HG02588 (cell line): ENCODE data around the gene CC2D1A.

Experiments used
- ATAC-seq: cut with Tn5 transposase; IDR thresholded peaks from one replicate; pipeline ENCODE4 v1.9.1; 2021; ENCODE audit warnings: mild to moderate bottlenecking, moderate library complexity; ENCODE audit not compliant: unreplicated experiment

The CC2D1A gene

GRCh38 chr19:13876834-13877233 lies 29.2 kb upstream of the CC2D1A start, which contains the start of gene NANOS3:
Gene NANOS3 (plus strand): TSS chr19:13877134. CDS start chr19:13877249, 115 bp downstream.
- ATAC-seq: no peak

- ATAC-seq: no peak
Observed at GRCh38 chr19:13877303-13877702, 28.7 kb upstream of the CC2D1A start.

GRCh38 chr19:13880059-13881043 lies 25.6 kb upstream of the CC2D1A start:
- peak; percentile 74 for ATAC-seq

GRCh38 chr19:13881251-13881691 lies 24.7 kb upstream of the CC2D1A start:
- no peak for ATAC-seq

DNA sequence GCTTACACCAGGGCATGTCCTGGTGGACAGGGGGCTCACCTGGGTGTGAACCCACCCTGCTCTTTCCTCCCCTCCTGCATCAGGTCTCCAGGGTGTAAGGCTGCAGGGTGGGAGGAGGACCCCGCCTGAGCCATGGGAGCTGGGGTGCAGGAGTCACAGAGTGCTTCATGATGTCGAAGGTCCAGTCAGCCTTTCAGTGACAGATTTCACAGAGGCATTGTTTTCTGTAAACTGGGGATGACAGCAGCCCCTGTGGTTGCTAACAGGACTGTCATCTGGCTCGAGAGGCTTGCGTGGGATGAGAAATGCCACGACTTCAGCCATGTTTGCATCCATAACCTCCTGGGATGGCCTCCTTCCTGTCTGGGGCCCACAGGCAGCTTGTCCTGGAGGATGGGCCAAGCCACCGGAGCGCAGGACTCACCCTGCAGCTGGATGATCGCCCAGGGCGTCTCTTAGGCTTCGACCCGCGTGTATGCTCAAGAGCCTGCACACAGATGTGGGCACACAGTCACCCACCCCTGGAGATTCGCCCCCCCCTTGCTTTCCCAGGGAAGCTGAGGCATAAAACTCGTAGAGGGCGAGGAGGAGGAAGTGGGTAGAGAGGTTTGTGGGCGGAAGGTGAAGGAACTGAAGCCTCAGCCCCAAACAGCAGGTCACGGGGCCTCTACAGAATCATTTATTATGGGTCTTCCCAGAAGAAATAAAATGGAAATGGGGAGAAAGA lies 24.1 kb upstream of the CC2D1A start:
- ATAC-seq: no peak

DNA sequence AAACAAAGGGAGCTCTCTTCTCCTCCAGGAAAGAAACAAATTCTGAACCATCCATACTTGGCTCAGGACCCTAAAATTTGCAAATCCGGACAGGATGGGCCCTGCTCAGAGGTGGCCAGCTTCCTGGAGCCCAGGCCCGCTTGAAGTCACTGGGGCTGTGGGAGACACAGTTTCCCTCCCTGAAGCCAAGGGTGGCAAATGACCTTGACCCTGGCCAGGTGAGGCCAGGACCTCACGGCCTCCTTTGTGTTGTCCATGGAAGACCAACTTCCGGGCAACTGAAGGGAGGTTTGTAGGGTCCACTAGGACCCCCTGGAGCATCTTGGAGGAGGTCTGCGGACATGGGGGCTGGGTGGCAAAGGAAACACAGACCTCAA lies 23.6 kb upstream of the CC2D1A start:
- no peak for ATAC-seq

DNA sequence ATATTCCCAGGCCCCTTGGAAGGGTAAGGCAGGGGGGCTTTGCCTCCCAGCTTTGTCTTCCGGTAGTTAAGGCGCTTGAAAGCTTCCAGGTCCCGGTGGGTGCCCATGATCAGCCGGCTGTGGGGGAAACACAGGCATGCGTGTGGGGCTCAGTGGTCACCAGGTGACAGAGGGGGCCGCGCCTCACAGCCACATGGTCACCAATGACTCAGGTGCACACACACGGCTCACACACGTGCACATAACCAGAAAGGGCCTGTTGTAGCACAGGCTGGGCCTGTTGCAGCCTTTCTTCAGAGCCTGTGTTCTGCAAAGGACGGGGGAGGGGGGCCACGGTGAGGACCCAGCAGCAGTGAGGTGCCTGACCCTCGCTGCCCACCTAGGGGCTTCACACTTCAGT lies 23.2 kb upstream of the CC2D1A start:
- ATAC-seq: no peak

DNA sequence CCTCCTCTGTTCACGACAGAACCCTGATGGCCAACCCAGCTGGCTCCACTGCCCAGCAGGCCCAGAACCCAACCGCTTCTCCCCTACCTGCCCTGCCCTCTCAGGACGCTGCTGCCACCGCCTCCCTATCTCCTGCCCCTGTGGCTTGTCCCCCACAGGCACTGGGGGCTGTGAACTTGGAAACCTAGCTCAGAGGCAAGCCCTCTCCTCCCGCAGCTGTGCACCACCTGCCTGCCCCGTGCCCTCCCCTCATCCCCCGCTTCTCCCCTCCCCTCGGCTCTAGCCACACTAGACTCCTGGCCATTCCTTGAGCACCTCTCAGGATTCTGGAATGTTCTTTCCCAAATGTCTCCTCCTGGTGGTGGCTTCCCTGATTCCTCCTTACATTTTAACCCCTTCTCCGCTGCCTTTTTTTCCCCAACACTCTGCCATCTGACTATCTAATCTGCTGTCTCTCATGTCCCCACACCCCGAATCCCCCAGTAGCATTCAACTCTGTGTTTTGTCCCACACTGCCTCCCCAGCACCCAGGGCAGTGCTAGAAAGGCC lies 22.4 kb upstream of the CC2D1A start:
- ATAC-seq: no peak

DNA sequence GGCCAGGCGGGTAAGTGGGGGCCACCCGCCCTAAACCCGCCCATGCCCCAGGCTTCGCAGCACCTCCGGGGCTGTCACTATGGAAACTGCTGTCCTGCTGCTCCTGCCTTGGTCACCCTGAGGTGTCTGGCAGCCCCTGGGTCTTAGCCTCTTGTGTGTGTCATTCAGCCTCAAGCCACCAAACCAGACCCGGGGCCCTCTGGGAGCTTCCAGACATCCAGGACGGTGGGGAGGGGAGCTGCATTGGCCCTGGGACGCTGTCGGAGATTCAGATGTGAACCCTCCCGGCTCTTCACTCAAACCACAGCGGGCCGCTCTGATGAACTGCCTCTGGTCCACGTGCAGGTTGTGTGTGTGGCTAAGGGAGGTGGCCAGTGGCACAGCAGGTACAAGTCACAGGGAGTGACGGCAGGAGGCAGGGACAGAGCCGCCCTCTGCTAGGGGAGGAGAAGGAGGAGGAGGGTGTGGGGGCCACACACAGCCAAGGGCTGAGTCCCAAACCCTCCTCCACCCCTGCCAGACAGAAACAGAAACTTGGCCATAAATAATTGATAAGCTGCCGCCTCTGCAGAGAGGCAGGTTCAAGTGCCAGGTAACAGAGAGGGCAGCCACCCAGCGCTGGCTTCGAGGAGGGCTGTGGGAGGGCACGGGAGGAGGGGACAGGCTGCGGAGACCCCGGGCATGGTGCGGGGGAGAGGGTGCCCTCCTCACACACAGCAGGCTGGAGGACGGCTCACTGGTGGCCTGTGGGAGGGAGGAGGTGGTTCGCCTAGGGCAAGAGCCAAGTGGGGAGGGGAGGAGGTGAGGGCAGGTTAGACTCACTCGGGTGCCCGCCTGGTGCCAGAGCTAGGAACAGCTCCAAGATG lies 21.0 kb upstream of the CC2D1A start:
- ATAC-seq: no peak

DNA sequence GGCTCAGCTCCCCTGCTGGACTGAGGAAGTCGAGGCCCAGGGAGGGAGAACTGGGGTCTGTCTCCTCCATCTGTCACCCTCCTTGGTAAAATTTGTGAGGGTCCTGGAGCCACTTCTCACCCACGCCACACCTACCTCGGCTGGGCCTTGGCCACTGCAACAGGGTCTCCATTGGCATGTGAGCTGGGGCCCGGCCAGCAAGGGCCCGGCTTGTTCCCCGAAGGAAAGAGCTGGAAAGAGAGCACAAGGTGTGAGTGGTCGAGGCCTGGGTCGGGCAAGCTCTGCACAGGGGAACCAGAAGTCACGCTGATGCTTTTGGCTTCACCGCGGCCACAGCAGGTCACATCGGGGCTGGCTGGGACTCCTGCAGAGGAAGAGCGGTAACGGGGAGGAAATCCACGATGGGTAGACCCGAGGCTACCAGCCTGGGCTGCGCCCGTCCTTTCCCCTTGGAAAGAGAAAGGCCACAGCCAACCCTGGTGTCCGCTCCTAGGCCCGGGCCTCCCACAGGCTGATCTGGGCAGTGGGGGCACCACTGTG lies 20.1 kb upstream of the CC2D1A start:
- ATAC-seq: no peak

DNA sequence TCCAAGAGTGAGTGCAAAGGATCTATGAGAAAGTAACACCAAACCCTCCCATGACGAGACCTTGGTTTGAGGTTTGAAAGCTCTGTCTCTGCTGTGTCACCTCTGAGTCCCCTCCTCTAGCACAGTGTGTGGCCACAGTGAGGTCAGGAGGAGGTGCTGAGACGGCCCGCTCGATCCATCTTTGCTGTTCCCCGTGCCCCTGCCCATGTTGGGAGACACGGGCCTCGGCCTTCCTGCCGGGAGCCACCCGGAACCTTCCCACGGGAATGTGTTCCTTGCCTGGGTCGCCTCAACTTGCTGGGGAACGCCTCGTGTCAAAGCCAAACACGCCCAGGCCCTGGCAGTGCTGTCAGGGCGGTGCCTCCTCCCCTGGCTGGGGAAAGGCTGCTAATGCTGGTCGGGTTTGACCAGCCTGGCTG lies 19.0 kb upstream of the CC2D1A start:
- ATAC-seq: no peak

DNA sequence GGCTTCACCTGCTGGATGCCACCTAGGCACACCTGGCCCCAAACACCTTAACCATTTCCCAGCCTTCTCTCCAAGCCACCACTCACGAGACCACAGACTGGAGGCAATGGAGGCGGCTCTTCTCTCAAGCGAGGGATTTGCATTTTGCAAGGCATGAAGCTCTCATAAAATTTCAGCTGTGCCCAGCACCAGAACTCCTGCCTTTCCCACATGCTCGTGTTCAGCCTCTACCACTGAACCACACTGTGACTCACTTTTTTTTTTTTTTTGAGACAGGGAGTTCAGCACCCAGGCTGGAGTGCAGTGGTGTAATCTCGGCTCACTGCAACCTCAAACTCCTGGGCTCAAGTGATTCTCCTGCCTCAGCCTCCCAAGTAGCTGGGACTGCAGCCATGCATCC lies 18.5 kb upstream of the CC2D1A start:
- ATAC-seq: no peak

GRCh38 chr19:13888281-13888680 lies 17.7 kb upstream of the CC2D1A start:
- no peak for ATAC-seq

- ATAC-seq: no peak
Observed at GRCh38 chr19:13890136-13890535, 15.9 kb upstream of the CC2D1A start.

DNA sequence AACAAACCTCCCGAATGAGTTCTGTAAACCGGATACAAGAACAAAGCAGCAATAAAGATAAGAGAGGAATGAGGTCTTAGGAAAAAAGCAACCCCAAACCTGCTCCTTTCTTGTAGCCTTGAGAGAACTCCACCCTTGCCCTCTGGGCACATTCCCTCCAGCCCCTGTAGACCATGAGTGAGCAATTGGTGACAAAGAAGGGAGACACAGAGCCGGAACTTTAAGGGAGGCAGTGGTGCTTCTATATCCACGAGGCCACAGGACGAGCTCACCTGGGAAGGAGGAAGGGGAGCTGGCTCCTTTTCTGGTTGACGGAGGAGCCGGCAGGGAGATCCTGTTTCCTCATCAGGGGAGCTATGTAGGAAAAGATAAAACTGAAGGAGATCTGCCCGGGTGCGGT lies 13.1 kb upstream of the CC2D1A start:
- ATAC-seq: no peak

DNA sequence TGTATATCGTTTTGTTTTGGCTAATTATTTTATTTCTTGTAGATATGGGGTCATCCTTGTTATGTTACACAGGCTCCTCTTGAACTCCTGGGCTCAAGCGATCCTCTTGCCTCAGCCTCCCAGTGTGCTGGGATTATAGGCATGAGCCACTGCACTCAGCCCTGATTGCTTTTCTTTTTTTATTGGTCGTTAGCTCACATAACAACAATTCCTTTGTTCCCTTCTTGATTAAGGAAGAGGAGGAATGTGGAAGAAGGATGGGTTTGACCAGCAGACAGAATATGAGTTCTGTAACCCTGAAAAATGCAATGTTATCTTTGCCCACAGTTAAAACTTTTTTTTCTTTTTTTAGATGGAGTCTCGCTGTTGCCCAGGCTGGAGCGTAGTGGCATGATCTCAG lies 11.4 kb upstream of the CC2D1A start:
- ATAC-seq: no peak

GRCh38 chr19:13896227-13896626 lies 9.8 kb upstream of the CC2D1A start:
- no peak for ATAC-seq

GRCh38 chr19:13899393-13899792 lies 6.6 kb upstream of the CC2D1A start:
- no peak for ATAC-seq

DNA sequence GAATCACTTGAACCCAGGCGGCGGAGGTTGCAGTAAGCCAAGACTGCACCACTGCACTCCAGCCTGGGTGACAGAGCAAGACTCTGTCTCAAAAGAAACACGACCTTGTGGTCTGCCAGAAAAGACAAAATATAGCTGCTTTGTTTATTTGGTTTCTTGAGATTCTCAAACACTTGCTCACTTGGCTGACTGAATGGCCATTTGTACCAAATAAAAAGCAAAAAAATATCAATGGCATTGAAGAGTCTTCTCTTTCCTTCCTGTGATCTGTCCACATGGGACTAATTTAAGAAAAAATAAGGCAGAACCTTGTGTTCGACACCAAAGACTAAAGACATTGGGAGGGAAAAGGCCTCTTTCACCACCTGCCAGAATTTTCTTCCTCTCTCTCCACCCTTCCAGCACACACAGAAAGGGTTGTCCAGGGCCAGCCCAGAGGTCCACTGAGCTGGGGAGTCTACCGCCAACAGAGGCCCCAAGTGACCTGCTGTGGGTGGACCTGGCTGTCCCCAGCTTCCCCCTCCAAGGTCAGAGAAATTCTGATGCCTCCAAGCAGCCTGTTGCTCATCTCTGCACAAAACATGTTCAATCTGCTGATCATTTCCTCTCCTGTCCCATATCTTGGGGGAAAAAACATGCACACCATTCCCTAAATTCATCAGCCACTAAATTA lies 6.0 kb upstream of the CC2D1A start:
- no peak for ATAC-seq
